ENCODE results near the gene VWF.

- TF ChIP-seq, protein P1, sequence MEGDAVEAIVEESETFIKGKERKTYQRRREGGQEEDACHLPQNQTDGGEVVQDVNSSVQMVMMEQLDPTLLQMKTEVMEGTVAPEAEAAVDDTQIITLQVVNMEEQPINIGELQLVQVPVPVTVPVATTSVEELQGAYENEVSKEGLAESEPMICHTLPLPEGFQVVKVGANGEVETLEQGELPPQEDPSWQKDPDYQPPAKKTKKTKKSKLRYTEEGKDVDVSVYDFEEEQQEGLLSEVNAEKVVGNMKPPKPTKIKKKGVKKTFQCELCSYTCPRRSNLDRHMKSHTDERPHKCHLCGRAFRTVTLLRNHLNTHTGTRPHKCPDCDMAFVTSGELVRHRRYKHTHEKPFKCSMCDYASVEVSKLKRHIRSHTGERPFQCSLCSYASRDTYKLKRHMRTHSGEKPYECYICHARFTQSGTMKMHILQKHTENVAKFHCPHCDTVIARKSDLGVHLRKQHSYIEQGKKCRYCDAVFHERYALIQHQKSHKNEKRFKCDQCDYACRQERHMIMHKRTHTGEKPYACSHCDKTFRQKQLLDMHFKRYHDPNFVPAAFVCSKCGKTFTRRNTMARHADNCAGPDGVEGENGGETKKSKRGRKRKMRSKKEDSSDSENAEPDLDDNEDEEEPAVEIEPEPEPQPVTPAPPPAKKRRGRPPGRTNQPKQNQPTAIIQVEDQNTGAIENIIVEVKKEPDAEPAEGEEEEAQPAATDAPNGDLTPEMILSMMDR (conservative IDR thresholded peaks at IDR 0.05; ENCODE audit: low read depth, low read length) = no peak
- TF ChIP-seq EZH2 (IDR thresholded peaks at IDR 0.05; ENCODE audit: low read length, unreplicated experiment) (no peak), EZH2phosphoT487 (IDR thresholded peaks at IDR 0.05; ENCODE audit: borderline replicate concordance, low read length) (no peak)
Observed at GRCh38 chr12:5985471-5985870, 139.0 kb downstream of the VWF start.

Data from PC-3 (cell line).